GM18505 (cell line): ENCODE measurements around the gene CCDC30.

ENCODE experiments used
- ATAC-seq: cut with Tn5 transposase; IDR thresholded peaks from one replicate; pipeline ENCODE4 v1.9.1; 2021; ENCODE audit not compliant: unreplicated experiment
- POLR2A ChIP-seq: IDR thresholded peaks from 4 replicates; pipeline ENCODE4 v1.6.1; 2011; ENCODE audit warnings: borderline replicate concordance; ENCODE audit not compliant: insufficient read depth, insufficient read length; ENCODE audit errors: extremely low read depth

The CCDC30 gene

GRCh38 chr1:42518908-42519307, 55.8 kb downstream of the CCDC30 start:
- no peak for TF ChIP-seq POLR2A
- ATAC-seq = no peak

GRCh38 chr1:42523171-42523570, 60.1 kb downstream of the CCDC30 start:
- ATAC-seq = no peak
- TF ChIP-seq POLR2A = no peak

GRCh38 chr1:42524330-42524729, 61.2 kb downstream of the CCDC30 start:
- TF ChIP-seq POLR2A = no peak
- no peak for ATAC-seq

- TF ChIP-seq POLR2A = no peak
- no peak for ATAC-seq
These were observed 66.7 kb downstream of the CCDC30 start for GRCh38 chr1:42529724-42530181.

DNA sequence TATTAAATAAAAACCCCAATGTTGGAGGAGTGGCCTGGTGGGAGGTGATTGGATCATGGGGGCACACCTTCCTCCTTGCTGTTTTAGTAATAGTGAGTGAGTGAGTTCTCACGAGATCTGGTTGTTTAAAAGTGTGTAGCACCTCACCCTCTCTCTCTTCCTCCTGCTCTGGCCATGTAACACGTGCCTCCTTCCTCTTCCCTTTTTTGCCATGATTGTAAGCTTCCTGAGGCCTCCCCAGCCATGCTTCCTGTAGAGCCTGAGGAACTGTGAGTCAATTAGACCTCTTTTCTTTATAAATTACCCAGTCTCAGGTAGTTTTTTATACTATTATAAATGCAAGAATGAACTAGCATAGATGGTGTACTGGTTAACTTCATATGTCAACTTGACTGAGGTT, 68.0 kb downstream of the CCDC30 start:
- no peak for ATAC-seq
- TF ChIP-seq POLR2A = no peak

DNA sequence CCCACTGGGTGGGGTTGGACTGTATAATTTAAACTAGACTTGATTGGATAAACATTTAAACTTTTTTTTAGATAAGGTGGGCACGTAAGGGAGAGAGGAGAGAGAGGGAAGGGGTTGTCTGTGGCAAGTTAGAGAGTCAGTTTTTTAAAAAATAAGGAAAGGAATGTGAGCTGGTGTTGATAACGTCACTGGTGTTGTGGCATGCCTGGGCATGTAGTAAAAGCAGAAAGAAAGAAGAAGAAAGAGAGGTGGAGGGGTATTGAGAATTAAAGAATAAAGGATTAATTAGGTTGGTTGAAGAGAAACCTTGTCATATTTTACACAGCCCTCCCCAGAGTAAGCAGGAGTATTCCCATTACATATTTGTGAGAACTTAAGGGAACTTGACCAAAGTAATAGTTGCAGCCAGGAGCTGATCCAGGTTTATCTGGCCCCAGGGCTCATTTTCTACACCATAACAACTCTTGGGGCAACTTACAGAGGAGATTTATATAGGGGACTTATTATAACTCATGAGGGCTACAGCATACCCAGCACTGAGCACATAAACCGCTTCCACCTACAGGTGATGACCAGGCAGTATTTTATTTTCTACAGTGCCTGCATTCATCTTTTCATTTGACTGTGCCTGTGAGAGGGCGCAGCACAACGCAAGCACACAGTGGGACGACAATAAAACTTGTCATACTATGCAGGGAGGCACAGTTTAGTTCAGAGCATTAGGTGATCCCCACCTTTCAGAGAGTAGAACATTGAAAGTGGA, 70.2 kb downstream of the CCDC30 start:
- no peak for TF ChIP-seq POLR2A

GRCh38 chr1:42541104-42541503, 78.0 kb downstream of the CCDC30 start:
- no peak for TF ChIP-seq POLR2A
- no peak for ATAC-seq

More for the DNA sequence above, 70.2 kb downstream of the CCDC30 start:
- ATAC-seq = no peak

- TF ChIP-seq POLR2A = no peak
- ATAC-seq = no peak
These were observed 88.1 kb downstream of the CCDC30 start for GRCh38 chr1:42551180-42551579.

GRCh38 chr1:42551590-42551989, 88.5 kb downstream of the CCDC30 start:
- no peak for ATAC-seq

DNA sequence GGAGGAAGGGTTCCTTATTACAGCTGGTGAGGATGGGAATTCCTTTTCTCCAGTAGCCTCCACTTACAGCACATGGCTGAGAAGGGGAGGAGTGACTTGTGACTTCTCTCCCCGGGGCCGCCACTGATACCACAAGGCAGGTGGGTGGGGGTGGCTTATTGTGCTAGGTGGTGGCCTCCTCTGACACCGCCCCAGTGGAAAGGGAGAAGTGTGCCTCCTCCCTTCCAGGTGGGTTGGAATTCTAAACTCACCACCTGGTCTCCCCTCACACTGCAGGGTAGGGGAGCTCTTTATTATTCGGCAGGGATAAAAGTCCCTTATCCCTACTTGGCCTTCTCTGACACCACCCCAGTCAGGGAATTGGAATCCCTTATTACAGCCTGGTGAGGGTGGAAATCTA, 89.5 kb downstream of the CCDC30 start:
- ATAC-seq = no peak
- TF ChIP-seq POLR2A = no peak

More at GRCh38 chr1:42551590-42551989, 88.5 kb downstream of the CCDC30 start:
- TF ChIP-seq POLR2A = no peak

DNA sequence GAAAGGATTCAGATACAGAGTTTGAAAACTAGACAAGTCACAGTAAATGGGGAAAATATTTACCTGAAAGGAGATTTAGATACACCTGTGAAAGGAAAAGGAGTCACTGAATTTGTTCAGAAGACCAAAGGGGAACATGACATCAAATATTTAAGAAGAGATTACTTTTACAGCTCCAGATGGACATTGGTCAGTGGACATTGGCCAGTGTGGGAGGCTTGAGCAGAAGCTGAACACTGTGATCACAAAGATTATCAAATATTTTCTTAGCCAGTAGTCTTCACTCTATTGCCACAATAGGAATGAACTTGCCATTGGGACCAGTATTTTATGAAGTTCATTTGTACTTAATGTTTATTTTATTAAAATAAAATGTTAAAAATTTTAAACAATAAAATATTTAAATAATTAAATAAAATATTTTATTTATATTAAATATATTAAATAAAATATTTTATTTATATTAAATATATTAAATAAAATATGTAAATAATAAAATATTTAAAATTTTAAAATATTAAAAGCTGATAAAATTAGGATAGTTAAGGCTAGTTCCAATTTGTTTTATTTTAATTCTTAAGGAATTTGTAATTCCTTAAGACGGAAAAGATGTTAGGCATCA, 94.3 kb downstream of the CCDC30 start:
- no peak for TF ChIP-seq POLR2A
- ATAC-seq = no peak

GRCh38 chr1:42567038-42567437, 104.0 kb downstream of the CCDC30 start:
- ATAC-seq = no peak
- no peak for TF ChIP-seq POLR2A

- ATAC-seq = no peak
- no peak for TF ChIP-seq POLR2A
These were observed 113.8 kb downstream of the CCDC30 start for GRCh38 chr1:42576935-42577334.

DNA sequence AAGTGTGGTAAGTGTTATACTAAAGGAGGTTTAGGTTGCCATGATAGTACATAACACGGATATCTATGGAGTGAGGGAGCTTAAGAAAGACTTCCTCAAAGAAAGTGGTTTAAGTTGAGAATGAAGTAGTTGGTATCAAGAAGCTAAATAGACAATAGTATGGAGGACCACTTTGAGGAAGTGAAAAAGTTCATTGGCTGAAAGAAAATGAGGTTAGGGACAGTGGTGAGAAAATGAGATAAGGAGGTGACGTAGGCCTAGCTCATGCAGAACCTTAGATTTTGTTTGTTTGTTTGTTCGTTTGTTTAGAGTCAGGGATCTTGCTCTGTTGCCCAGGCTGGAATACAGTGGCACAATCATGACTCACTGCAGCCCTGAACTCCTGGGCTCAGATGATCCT, 122.9 kb downstream of the CCDC30 start:
- ATAC-seq = no peak
- no peak for TF ChIP-seq POLR2A
